Breast epithelium (tissue), 3 donors: ENCODE measurements around the gene STXBP4.

Source experiments
- POLR2A ChIP-seq: fragments of 450-650 bp; IDR thresholded peaks from one replicate; pipeline ENCODE4 v1.6.1; 2016; ENCODE audit warnings: antibody characterized with exemption, mild to moderate bottlenecking, moderate library complexity
- POLR2AphosphoS5 ChIP-seq, 3 donors: sonication (generic); formaldehyde crosslinking; IDR thresholded peaks; one replicate each; pipeline ENCODE4 v1.6.1; 2017; ENCODE audit warnings: antibody characterized with exemption in 3 of 3
- TF ChIP-seq, protein P1 (sequence below), 3 donors: fragments of 450-650 bp; IDR thresholded peaks; one replicate each; pipeline ENCODE4 v1.5.1; 2016 to 2017; ENCODE audit warnings: antibody characterized with exemption in 3 of 3, mild to moderate bottlenecking in 3 of 3, moderate library complexity in 3 of 3

GRCh38 chr17:54945231-54945630 lies 23.3 kb upstream of the STXBP4 start:
- TF ChIP-seq POLR2A (no peak), POLR2AphosphoS5 (IDR thresholded peaks at IDR 0.05) (no peak)
- TF ChIP-seq, protein P1, sequence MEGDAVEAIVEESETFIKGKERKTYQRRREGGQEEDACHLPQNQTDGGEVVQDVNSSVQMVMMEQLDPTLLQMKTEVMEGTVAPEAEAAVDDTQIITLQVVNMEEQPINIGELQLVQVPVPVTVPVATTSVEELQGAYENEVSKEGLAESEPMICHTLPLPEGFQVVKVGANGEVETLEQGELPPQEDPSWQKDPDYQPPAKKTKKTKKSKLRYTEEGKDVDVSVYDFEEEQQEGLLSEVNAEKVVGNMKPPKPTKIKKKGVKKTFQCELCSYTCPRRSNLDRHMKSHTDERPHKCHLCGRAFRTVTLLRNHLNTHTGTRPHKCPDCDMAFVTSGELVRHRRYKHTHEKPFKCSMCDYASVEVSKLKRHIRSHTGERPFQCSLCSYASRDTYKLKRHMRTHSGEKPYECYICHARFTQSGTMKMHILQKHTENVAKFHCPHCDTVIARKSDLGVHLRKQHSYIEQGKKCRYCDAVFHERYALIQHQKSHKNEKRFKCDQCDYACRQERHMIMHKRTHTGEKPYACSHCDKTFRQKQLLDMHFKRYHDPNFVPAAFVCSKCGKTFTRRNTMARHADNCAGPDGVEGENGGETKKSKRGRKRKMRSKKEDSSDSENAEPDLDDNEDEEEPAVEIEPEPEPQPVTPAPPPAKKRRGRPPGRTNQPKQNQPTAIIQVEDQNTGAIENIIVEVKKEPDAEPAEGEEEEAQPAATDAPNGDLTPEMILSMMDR (IDR thresholded peaks at IDR 0.05), result no peak
